Parathyroid adenoma (tissue), 2 donors: ENCODE measurements around the gene GPR42.

Experiments
- H2AFZ ChIP-seq: fragments of 300-600 bp; sonication (generic); one replicate; pipeline ENCODE4 v1.7.0; 2017; ENCODE audit warnings: antibody characterized with exemption, mild to moderate bottlenecking
- H3K27ac ChIP-seq: fragments of 300-600 bp; sonication (generic); one replicate; pipeline ENCODE4 v1.7.0; 2017
- H3K27me3 ChIP-seq: fragments of 300-600 bp; sonication (generic); one replicate; pipeline ENCODE4 v1.7.0; 2017; ENCODE audit warnings: low read length; ENCODE audit not compliant: control insufficient read depth, insufficient read depth
- H3K36me3 ChIP-seq: fragments of 300-600 bp; sonication (generic); one replicate; pipeline ENCODE4 v1.7.0; 2017; ENCODE audit warnings: low read length; ENCODE audit not compliant: control insufficient read depth, insufficient read depth
- H3K4me1 ChIP-seq: fragments of 300-600 bp; sonication (generic); one replicate; pipeline ENCODE4 v1.7.0; 2017; ENCODE audit warnings: control low read depth
- H3K4me2 ChIP-seq: fragments of 300-600 bp; sonication (generic); one replicate; pipeline ENCODE4 v1.7.0; 2017; ENCODE audit warnings: low read length
- H3K4me3 ChIP-seq: fragments of 300-600 bp; sonication (generic); one replicate; pipeline ENCODE4 v1.7.0; 2017; ENCODE audit warnings: low read depth, low read length
- H3K79me2 ChIP-seq: fragments of 300-600 bp; sonication (generic); one replicate; pipeline ENCODE4 v1.7.0; 2017; ENCODE audit warnings: control low read depth
- H3K9ac ChIP-seq: fragments of 300-600 bp; sonication (generic); one replicate; pipeline ENCODE4 v1.7.0; 2017; ENCODE audit warnings: mild to moderate bottlenecking
- H3K9me3 ChIP-seq: fragments of 300-600 bp; sonication (generic); one replicate; pipeline ENCODE4 v1.7.0; 2017; ENCODE audit warnings: low read length; ENCODE audit not compliant: control insufficient read depth
- TF ChIP-seq, protein P1 (sequence below): fragments of 300-600 bp; sonication (generic); IDR thresholded peaks from one replicate; pipeline ENCODE4 v1.7.0; 2017; ENCODE audit warnings: antibody characterized with exemption, mild to moderate bottlenecking
- donor health status: primary hyperparathyroidism.

The GPR42 gene

GRCh38 chr19:35336166-35336955 lies 34.5 kb upstream of the GPR42 start:
- TF ChIP-seq, protein P1, sequence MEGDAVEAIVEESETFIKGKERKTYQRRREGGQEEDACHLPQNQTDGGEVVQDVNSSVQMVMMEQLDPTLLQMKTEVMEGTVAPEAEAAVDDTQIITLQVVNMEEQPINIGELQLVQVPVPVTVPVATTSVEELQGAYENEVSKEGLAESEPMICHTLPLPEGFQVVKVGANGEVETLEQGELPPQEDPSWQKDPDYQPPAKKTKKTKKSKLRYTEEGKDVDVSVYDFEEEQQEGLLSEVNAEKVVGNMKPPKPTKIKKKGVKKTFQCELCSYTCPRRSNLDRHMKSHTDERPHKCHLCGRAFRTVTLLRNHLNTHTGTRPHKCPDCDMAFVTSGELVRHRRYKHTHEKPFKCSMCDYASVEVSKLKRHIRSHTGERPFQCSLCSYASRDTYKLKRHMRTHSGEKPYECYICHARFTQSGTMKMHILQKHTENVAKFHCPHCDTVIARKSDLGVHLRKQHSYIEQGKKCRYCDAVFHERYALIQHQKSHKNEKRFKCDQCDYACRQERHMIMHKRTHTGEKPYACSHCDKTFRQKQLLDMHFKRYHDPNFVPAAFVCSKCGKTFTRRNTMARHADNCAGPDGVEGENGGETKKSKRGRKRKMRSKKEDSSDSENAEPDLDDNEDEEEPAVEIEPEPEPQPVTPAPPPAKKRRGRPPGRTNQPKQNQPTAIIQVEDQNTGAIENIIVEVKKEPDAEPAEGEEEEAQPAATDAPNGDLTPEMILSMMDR: no peak
- Histone ChIP-seq H3K27me3 (no peaks in the 10 kb centered on the region), H3K79me2 (no peaks in the 10 kb centered on the region), H3K4me2 (no peak overlapping the region), H3K36me3 (no peaks in the 10 kb centered on the region), H3K9me3 (no peaks in the 10 kb centered on the region), H3K9ac (no peak overlapping the region), H3K4me3 (no peak overlapping the region), H2AFZ (no peak overlapping the region), H3K27ac (no peak overlapping the region), H3K4me1 (no peaks in the 10 kb centered on the region)

DNA sequence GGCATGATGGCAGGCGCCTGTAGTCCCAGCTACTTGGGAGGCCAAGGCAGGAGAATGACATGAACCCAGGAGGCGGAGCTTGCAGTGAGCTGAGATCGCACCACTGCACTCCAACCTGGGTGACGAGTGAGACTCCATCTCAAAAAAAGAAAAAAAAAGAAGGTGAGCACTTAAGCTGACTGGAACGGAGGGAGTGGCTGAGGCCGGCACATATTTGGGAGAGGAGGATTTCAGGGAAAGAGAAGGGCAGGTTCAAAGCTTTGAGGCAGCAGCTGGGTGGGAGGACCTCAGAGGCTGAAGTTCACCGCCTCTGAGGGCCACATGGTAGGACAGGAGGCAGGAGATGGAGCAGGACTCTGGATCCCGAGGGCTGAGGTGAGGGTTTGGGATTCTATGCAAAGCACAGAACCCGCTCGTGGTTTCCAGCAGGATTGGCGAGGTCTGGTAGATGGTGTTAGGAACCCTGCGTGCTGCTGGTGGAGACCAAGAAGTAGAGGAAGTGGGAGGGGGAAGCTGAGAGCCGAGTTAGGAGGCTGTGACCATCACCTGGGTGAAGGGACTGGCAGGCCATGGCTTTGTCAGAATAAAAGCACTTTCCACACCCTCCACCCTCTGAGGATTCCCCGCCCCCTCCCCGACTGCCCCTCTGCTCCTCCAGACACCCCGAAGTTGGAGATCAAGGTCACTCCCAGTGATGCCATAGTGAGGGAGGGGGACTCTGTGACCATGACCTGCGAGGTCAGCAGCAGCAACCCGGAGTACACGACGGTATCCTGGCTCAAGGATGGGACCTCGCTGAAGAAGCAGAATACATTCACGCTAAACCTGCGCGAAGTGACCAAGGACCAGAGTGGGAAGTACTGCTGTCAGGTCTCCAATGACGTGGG lies 33.5 kb upstream of the GPR42 start:
- Histone ChIP-seq H3K9ac (no peak overlapping the region), H3K9me3 (no peaks in the 10 kb centered on the region), H3K4me1 (no peaks in the 10 kb centered on the region), H3K4me3 (no peak overlapping the region), H3K4me2 (no peak overlapping the region), H2AFZ (no peak overlapping the region), H3K27me3 (no peaks in the 10 kb centered on the region), H3K79me2 (no peaks in the 10 kb centered on the region), H3K27ac (no peak overlapping the region), H3K36me3 (no peaks in the 10 kb centered on the region)
- TF ChIP-seq, protein P1: no peak

GRCh38 chr19:35337984-35338296 lies 32.9 kb upstream of the GPR42 start:
- no peak overlapping the region for H2AFZ ChIP-seq
- no peaks in the 10 kb centered on the region for H3K27me3 ChIP-seq
- H3K27ac ChIP-seq: no peak overlapping the region
- no peaks in the 10 kb centered on the region for H3K79me2 ChIP-seq
- TF ChIP-seq, protein P1: no peak
- no peak overlapping the region for H3K4me2 ChIP-seq
- H3K9me3 ChIP-seq: no peaks in the 10 kb centered on the region
- H3K9ac ChIP-seq: no peak overlapping the region
- no peaks in the 10 kb centered on the region for H3K4me1 ChIP-seq
- no peak overlapping the region for H3K4me3 ChIP-seq
- no peaks in the 10 kb centered on the region for H3K36me3 ChIP-seq

DNA sequence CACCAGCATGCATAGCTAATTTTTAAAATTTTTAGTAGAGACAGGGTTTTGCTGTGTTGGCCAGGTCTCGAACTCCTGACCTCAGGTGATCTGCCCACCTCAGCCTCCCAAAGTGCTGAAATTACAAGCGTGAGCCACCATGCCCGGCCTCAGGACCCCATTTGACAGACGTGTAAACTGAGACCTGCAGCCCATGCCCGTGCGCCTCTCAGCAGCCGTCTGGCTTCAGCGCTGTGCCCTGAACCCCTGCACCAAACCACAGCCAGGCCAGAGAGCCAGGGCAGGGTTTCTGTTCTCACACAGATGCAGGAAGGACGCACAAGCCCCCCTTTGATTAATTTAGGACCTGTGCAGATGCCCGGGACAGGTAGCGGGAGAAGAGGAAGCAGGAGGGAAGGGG lies 30.4 kb upstream of the GPR42 start:
- H3K27ac ChIP-seq: no peak overlapping the region
- H3K4me1 ChIP-seq: no peaks in the 10 kb centered on the region
- H3K79me2 ChIP-seq: no peaks in the 10 kb centered on the region
- H2AFZ ChIP-seq: no peak overlapping the region
- TF ChIP-seq, protein P1: no peak
- H3K9ac ChIP-seq: no peak overlapping the region
- no peak overlapping the region for H3K4me2 ChIP-seq
- no peak overlapping the region for H3K4me3 ChIP-seq
- no peaks in the 10 kb centered on the region for H3K27me3 ChIP-seq
- no peaks in the 10 kb centered on the region for H3K36me3 ChIP-seq
- H3K9me3 ChIP-seq: no peaks in the 10 kb centered on the region
